Tongue (tissue), 2 donors: ENCODE results near the gene NUB1. TPM values are rescaled to one million over a fixed set of nuclear protein-coding genes. Genes with fewer than 3 reads are reported as not detected.

Source experiments
- DNase-seq: peaks from one replicate; pipeline ENCODE4 v3.0.0-alpha.2; 2015
- total RNA-seq: library from RNA; depleted of rRNA; stranded (reverse); fragments of >200 nt; gene quantifications from one replicate; pipeline ENCODE4 v1.2.3, GENCODE V29; 2014

The NUB1 gene
- total RNA-seq, 1 donor from 2014 or later: 27.8 TPM

DNA sequence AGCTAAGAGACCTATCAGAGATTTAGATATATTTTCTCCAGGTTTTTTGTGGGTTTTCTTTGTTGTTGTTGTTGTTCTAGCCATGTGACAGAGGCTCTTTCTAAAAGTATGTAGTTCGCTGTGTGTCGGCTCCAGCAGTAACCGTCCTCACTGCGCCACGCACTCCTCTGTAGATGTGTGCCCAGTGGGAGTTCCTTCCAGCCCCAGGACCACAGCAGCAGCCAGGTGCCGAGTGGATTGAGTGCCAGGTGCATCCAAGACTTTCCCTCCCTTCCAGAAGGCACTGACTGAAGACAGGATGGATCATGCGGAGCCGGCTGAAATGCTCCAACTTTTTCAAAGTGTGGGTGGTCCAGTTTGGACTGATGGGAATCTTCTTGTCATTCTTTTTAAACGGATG lies 36.4 kb downstream of the NUB1 start:
- no peak for DNase-seq

DNA sequence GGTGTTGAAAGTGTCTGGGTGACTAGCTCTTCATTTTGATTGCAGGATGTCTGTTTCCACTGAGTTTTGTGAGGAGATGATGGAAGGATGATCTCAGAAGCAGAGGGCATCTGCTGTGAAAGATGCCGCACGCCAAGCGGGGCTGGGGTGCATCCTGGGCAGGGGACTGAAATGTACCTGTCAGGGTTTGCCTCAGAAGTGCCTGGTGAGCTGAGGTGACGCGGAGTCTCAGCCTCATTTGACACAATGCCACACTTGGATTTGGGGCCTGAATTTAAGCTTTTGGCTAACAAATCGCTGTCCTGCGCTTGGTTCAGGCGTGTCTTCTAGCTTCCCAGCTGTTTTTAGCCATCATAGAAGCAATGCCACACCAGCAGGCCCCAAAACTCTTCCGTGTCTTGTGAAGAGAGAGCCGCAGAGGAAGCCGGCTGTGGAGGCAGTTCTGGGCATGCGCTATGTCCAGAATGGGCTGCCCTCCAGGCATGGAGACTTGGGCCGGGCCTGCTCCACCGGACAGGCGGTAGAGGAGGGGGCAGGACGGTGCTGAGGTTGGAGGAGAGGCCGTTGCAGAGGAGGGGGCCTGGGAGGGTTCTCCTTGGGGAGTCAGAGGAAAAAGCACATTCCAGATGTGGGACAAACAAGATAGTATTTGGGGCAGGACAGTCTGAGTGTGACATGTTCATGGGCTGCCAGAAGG lies 37.0 kb downstream of the NUB1 start:
- peak; percentile 70 for DNase-seq

DNA sequence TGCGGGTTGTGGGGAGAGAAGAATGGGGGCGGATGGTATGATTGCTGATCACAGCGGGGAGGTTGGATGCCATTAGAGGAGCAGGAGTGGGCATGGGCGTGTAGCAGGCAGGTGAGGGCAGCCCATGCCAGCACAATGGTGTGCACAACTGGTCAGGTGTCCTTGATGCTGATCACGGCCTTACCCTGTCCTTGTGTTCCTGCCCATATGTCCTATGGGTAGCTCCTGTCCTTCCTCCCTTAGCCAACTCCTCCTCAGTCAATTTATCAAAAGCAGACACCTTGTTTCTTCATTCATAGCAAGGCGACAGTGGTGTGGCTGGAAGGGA lies 37.5 kb downstream of the NUB1 start:
- no peak for DNase-seq

DNA sequence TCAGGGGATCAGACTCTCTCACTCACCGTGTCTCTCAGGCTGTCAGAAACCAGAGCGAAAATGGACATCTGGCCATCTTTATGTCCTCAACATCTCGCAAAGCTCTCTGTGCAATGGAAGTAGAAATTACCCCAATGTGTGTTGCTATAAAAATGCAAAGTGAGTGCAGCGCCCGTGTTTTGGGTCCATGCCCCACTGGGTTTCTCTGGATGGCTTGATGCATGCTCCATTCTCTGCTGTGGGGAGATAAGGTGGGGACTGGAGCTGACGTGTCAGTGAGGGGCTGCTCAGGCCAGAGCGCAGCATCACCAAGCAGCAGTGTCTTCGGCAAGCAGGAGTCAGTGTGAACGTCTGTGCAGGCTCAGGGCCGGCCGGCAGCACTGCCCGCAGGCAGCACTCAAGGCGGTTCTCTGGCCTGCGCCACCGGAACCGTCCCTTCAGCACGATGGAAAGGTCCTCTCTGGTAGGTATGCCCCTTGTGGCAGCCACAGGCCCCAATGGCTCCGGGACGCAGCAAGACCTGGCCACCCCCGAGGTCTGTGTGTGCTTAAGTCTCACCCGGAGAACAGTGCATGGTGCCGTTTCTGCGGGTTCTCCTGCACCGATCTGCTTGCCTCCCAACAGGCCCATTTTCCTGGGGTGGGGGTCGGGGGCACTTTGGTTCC lies 38.1 kb downstream of the NUB1 start:
- DNase-seq: no peak

DNA sequence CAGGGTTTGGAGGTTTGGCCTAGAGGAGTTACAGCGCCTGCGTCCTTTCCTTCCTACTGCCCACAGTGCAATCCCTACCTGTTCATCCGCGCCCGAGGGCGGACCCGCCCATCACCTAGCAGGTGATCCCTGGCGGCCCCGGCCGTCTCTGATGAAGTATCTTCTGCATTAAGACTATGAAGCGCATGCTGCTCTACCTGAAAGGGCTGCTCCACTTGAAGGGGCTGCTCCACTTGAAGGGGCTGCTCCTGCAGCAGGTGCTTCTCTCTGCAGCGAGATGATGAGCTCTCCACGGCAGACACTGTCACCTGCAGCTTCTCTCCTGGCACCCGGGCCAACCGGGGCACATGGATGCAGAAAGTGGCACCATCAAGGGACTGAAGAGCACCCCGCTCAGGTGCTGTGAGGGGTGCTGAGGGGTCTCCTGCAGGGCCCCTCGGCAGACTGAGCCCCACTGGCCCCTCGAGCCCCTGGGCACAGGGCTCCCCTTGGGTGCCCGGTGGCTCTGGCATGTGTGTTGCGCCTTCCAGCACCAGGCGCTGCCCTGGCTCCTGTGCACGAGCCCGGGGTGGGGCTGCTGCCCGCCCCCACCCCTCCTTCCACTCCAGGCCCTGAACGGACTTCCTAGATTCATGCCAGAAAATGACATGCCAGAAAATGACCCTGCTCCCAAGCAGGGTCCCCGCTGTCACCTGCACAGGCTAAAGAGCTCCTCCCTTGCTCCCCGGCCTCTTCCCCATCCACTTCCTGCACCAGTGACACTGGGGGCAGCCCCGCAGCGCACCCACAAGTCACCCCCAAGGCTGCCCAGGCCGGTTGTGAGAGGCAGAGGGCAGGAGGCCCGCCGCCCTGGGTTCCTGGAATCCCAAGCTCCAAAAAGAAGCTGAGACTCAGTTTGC lies 38.8 kb downstream of the NUB1 start:
- no peak for DNase-seq

DNA sequence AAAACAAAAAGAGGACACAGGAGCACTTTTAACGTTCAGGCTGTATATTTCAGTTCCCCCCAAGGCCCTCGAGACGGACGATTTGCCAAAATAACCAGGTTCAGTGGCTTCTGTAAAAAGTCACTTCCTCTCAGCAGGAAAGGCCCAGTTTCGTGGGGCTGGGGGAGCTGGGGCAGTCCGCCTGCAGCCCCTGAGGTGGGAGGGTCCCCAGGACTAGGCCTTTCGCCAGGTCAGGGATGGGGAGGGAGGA lies 39.4 kb downstream of the NUB1 start:
- no peak for DNase-seq

DNA sequence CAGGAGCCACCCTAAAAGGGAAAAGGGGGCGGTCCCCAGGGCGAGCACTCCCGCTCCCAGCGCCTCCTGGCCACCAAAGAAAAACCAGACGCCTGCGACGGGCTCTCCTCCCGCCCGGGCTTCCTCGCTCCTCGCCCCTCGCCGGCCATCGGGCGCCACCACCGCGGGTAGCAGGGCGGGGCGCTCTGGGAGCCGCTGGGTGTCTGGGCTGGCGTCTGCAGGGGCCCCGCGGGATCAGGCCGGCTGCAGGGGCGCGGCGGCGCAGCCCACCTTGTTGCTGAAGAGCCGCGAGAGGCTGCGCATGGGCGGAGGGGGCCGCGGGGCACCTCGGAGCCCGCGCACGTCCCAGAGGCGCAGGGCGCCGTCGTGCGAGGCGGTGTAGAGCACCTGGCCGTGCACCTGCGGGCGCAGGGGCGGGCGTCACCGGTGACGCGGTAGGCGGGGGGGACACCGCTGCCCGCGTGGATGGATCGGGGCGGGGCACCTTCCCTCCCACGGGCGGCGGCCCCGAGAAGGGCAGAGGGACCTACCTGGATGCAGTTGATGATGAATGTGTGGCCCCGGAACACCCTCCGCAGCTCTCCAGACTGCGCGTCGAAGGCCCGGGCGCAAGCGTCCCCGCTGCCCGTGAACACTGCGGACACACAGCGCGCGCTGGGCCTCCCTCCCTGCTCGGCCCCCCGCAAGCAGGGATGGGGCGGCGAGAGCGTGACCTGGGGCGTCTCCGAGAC lies 39.9 kb downstream of the NUB1 start:
- no peak for DNase-seq

DNA sequence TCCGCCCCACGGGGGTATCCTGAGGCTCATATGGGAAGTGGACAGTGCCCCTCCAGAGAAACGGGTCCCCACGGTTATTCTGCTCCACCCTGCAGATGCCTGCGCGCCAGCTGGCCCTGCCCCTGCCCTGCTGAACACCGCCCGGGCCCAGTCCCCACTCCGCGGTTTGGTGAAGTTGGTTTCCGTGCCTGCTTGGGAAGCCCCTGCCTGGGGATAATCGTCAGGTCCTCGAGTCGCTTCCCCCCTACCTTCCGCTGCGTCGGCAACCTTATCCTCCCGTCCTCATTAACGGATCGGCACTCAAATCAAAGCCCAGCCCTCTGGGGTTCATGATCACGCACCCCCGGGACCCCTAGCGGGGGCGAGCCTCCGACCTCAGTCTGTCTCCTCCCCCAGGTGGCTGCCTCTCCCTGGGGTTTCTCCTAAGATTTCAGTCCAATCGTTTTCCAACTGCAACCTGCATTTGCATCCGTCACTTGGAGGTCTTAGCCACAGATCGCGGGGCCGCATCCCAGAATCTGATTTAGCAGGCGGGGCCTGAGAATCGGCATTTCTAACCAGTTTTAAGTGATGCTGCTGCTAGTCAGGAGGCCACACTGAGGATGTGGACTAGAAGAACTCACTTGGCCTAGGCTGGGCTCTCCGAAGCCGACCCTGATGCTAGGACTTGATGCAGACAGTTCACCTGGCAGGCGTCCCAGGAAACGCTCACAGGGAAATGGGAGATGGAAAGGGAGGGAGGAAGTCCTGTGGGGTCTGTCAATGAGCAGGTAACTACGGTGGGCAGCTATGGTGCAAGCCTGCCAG lies 40.7 kb downstream of the NUB1 start:
- no peak for DNase-seq

DNA sequence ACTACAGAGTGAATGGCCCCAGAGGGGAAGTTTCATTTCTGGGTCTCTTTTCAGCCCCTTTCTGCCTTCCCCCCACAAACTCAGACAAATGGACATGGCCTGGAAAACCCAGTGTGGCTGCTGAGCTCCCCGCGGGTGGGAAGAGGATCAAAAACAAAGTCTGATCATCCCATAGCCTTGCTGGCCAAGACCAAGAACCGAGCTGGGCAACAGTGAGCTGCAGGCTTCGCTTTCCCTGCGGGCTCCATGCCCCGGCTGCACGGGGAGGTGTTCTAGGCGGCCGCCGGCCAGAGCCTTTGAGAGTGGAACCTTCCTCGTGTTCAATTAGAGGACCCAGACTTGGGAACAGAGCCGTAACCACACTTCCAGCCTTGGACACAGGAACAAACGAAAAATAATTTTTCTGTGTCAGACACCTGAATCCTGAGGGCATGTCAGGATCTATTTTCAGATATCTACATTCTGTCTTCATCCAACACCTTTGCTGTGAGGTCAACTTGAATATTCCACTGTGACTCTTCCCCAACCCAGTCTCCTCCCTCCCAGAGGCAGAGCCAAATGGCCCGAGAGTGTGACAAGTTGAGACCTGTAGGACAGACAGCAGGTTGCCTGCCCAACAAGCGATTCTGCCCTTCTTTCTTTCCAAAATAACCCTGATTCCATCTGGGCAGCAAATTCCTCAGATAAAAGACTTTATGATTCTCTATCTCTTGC lies 42.2 kb downstream of the NUB1 start:
- no peak for DNase-seq

DNA sequence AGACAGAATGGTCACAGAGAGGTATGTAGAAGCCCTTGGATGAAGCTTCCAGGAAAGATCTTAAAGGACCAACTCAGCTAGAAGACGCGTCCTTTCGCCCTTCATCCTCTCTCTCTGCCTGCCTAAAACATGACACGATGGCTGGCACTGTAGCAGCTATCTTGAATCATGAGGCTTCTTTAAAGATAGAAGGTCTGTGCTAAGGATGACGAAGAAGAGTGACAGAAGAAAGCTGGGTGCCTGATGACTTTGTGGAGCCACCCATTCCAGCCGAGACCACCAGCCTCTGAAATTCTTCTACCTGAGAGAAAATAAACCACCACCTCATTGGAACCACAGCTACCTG lies 42.7 kb downstream of the NUB1 start:
- DNase-seq: no peak

DNA sequence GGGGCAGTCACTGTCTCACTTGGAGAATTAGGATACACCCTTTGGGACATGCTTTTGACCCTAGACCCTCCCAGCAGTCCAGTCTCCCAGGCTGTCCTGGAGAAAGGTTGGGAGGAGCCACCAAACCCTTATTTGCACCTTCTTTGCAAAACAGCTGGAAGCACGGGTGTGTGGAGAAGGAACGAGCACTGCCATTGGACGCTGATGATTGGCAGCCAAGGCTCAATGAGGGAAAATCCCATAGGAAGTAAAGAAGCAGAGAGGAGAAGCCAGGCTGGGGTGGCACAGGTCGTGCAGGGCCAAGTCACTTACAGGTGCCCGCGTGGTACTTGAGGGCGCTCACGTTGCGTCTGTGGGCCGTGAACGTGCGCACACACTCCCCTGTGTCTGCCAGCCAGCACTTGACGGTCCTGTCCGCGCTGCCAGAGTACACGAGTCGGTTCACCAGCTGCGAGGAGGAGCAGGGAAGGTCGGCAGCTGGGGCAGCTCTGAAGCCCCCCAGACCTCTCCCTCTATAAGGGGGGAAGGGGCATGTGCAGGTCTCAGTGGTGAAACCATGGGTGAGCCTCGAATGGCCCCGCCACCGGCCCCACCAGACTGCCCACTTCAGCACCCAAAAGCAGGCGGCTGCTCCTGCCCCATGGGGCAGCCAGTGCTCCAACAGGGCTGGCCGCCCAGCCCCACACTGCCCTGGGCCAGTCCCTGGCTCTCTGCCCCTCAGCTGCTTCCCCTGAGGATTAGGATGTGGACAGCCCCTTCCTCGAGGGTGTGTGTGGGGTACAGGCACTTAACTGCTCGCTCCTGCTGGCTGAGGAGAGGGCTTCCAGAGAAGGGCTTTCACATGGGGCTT lies 43.4 kb downstream of the NUB1 start:
- no peak for DNase-seq

DNA sequence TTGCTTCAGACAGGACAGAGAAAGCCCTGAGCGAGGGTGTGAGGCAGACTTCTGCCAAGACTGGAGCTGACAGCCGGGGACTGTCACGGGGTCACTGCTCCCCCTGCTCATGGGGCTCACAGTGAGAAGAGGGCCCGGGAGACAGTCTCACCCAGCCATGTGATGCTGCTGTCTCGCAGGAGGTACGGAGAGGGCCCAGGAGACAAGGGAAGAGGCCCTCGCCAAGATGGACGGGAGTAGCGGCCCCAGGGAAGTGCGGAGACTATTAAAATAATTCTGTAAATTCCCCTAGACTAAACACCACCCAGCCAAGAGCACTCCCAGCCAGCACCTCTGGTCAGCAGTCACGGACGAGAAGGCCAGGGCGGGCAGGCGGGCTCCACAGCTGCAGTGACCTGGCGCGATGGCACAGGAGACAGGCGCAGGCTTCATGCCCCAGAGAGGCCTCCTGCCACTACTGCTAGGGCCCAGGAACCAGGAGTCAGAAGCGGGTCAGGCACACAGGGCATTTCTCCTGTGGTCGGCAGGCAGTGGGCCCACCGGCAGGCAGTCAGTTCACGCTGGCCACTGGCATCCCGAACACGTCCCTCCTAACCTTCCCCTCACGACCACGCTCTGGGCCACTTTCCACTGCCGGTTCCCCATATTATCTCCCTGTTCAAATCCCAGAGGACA lies 44.2 kb downstream of the NUB1 start:
- DNase-seq: no peak

DNA sequence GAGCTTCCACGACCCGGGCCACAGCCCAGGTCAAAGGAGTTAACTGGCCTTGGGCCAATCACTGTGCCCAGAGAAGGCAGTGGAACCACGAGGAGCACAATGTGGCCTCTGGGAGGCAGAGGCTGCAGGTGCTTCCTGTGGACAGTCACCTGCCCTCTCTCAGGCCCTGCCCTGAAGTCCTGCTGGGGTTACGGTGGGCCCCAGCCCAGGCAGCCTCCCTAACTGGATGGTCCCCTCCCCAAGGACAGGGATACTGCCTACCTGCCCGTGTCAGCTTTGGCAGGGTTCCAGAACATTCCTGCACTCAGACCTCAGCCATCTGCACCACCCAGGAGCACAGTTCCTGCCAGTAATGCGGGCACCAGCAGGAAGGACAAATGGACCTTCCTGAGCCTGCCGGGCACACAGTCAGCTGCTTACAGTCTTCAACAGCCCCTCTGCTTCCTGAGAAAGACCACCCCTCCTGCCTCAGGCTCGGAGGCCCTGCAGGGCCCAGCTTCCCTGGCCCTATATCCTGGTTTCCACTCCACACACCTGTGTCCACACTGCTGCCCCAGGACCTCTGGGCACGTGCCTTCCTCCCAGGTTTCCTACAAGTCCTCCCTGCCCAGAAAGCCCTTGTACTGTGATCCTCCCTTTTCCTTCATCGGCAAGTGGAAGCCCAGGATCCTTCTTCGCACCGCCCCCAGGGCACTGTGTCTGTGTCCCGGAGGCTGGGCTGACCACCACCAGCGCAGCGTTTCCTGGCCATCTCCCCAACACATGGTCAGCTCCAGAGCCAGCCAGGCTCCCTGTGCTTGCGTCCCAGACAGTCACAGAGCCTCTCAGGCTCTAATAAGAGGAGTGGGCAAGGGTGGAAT lies 44.9 kb downstream of the NUB1 start:
- DNase-seq: no peak

DNA sequence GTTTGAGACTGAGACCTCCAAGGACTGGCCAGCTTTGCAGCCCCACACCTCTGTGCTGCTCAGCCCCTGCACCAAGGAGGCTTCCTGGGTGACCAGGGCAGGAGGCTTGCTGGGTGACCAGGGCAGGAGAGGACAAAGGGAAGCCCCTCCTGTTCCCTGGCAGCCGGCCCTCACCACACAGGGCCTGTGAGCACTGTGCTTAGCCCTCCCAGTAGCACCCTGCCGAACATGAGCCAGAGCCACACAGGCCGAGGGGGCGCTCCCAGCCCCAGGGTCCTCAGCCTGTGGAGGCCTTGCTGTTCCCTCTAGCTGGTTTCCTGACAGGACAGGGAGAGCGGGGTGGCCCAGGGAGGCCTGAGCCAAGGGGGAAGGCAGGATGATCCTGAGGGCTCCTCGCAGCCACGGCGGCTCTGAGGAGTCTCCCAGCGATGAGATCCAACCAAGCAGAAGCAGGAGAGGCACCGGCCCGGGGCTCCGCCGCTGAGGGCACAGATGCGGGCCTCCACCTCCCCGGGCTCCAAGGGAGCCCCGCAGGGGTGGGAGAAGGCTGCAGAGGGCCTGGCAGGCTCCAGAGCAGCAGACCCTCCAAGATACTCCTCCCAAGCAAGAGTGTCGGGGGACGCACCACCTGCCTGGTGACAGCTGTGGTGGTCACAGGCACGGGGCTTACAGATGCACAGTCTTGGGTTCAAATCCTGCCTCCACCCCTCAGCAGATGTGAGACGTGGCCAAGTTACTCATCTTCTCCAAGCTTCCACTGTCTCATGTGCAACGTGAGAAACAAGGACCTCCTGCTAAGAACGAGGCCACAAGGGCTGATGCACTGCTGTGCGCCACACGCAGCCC lies 45.8 kb downstream of the NUB1 start:
- DNase-seq: no peak

DNA sequence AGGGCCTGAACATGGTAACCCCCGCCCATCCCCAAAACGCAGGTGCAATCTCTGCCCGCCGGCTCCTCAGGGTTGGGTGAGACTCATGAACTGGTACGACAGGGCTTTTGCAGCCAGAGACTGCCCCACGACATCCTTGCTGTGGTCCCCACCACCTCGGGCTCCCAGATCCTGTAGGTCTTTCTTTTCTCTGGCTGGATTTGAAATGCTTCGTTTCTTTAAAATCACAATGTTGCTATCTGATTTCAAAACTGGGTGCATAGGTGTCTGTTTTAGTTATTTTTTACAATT lies 46.3 kb downstream of the NUB1 start:
- no peak for DNase-seq

DNA sequence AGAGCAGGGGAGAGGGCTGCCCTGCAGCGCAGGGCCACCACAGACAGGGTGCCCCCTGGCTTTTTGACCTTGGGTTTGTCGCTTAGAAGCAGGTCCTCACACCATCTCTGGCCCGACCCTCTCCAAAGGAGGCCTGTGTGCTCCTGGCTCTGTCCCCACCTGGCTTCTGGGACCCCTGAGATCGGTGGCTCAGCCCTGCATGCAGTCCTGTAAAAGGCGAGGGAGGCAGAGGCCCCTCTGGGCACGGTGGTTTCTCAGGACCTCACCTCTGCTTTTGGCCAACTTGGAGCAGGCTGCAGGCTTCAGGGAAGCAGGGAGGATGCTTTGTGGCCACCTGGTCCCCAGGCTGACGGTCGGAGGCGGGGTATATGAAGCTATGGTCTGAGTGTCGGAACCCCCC lies 46.8 kb downstream of the NUB1 start:
- DNase-seq: no peak

DNA sequence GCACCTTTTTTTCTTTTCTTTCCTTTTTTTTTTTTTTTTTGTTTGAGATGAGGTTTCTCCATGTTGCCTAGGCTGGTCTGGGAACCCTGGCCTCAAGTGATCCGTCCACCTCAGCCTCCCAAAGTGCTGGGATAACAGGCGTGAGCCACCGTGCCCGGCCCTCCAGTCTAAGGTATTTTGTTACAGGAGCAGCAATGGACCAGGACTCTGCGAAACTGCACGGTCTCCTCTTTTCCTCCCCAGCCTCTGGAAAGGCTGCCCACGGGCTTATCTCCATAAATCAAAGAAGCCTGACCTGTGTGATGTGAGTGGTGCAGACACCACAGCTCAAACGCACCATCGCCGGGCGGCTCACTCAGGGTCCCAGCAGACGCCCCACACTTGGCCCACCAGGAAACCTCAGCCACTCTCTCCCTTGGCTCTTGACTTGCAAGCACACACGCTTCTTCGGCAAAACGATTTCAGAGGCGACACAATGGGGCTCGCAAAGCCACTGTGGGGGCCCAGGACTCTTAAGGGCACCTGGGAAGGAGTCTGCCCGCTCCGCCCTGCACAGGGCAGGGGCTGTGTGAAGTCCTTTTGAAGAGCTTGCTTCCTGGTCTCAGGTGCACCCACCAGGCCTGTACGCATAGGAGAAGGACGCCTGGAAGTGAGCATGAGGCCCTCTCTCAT lies 47.6 kb downstream of the NUB1 start:
- DNase-seq: no peak
